Spleen (tissue), 11 donors: ENCODE measurements around the gene PTPRN2. TPM values are rescaled to one million over a fixed set of nuclear protein-coding genes. Genes with fewer than 3 reads are reported as not detected.

ENCODE experiments used
- DNase-seq: peaks from one replicate; pipeline ENCODE4 v3.0.0-alpha.2; 2020
- H3K27ac ChIP-seq, 8 donors: fragments of 200-600 bp; sonication (generic) in 7 of 8; 1 replicate in 4 of 8; 2 replicates in 4 of 8; pipeline versions ENCODE4 v1.5.0 to v1.8.0; 2016 to 2021; ENCODE audit warnings: inconsistent platforms in 4 of 8, mild to moderate bottlenecking in 4 of 8, moderate library complexity in 1 of 8
- H3K27me3 ChIP-seq, 7 donors: fragments of 200-600 bp; sonication (generic) in 6 of 7; replicated peaks in 1 of 7; 1 replicate in 4 of 7; 2 replicates in 3 of 7; pipeline versions ENCODE4 v1.5.0 to v1.8.0; 2016 to 2021; ENCODE audit warnings: inconsistent platforms in 3 of 7, mild to moderate bottlenecking in 1 of 7
- H3K36me3 ChIP-seq, 6 donors: fragments of 200-600 bp; sonication (generic) in 5 of 6; 1 replicate in 4 of 6; 2 replicates in 2 of 6; pipeline versions ENCODE4 v1.5.0 to v1.8.0; 2016 to 2021; ENCODE audit warnings: inconsistent platforms in 2 of 6
- H3K4me1 ChIP-seq, 6 donors: fragments of 200-600 bp; sonication (generic) in 5 of 6; 1 replicate in 3 of 6; 2 replicates in 3 of 6; pipeline versions ENCODE4 v1.5.0 to v1.8.0; 2016 to 2021; ENCODE audit warnings: inconsistent platforms in 3 of 6
- H3K4me3 ChIP-seq, 8 donors: fragments of 200-600 bp; sonication (generic) in 7 of 8; 1 replicate in 4 of 8; 2 replicates in 4 of 8; pipeline versions ENCODE4 v1.5.0 to v1.8.0; 2016 to 2021; ENCODE audit warnings: inconsistent platforms in 4 of 8, mild to moderate bottlenecking in 4 of 8, moderate library complexity in 2 of 8
- H3K9me3 ChIP-seq, 8 donors: fragments of 200-600 bp; sonication (generic) in 7 of 8; 1 replicate in 4 of 8; 2 replicates in 4 of 8; pipeline versions ENCODE4 v1.5.0 to v1.8.0; 2016 to 2021; ENCODE audit warnings: inconsistent platforms in 4 of 8
- POLR2A ChIP-seq, 3 donors: fragments of 450-650 bp; IDR thresholded peaks; one replicate each; pipeline ENCODE4 v1.5.1; 2017; ENCODE audit warnings: antibody characterized with exemption in 3 of 3, mild to moderate bottlenecking in 1 of 3
- POLR2AphosphoS5 ChIP-seq, 3 donors: sonication (generic); formaldehyde crosslinking; IDR thresholded peaks; one replicate each; pipeline ENCODE4 v1.5.1; 2017; ENCODE audit warnings: antibody characterized with exemption in 3 of 3
- WGBS, 5 donors: extraction: QIAGEN DNeasy Blood & Tissue Kit in 3 of 5; methylation state at CpG; one replicate each; pipeline versions ENCODE4 v1.1.5 to v1.1.7; 2013 to 2018; 5-methylcytosine and 5-hydroxymethylcytosine counted together
- intact Hi-C: fragments of 100-400 bp; cut with DNase I; formaldehyde crosslinking; loops from one replicate; pipeline ENCODE4 v1.15.0; 2023; ENCODE audit warnings: low total_unique reads
- polyA plus RNA-seq, 3 donors: library from polyadenylated mRNA; stranded (reverse); fragments of 200-250 nt; gene quantifications; one replicate each; pipeline ENCODE4 v1.2.1, GENCODE V29; 2013
- total RNA-seq, 7 donors: library from RNA; depleted of rRNA in 3 of 7; stranded (reverse); fragments of >200 nt in 3 of 7; fragmentation: NEBNext Ultra II Directional in 4 of 7; extraction: Animal tissue kit (Norgen Biotek cat#: 25700) in 4 of 7; gene quantifications; one replicate each; pipeline versions ENCODE4 v1.1.0 to v1.2.1, GENCODE V29; 2016 to 2021
- TF ChIP-seq, protein P1 (sequence below), 11 experiments: fragments of 200-600 bp in 7 of 11; fragments of 450-650 bp in 4 of 11; sonication (generic) in 4 of 11; IDR thresholded peaks in 8 of 11; conservative IDR thresholded peaks in 3 of 11; 1 replicate in 7 of 11; 2 replicates in 4 of 11; pipeline versions ENCODE4 v1.4.0 to v1.8.0; 2016 to 2021; ENCODE audit warnings: antibody characterized with exemption in 11 of 11, inconsistent platforms in 4 of 11, mild to moderate bottlenecking in 1 of 11
- donor health status: healthy with polysubstance abuse.
- donor health status: DM: no; HTN: no; CAD: no; lungs with moderate emphysema.
- donor health status: DM: no; HTN: no; CAD: no.
- donor health status: Bipolar disorder and iron deficiency.
- donor health status: healthy.
- donor health status: DM: no; HTN: no; CAD: no.
- donor health status: DM: yes; HTN: yes; CAD: no.

PTPRN2 gene
- total and polyA plus RNA-seq, 10 donors, result 7.0 to 22.8 (median 16.8) TPM

DNA sequence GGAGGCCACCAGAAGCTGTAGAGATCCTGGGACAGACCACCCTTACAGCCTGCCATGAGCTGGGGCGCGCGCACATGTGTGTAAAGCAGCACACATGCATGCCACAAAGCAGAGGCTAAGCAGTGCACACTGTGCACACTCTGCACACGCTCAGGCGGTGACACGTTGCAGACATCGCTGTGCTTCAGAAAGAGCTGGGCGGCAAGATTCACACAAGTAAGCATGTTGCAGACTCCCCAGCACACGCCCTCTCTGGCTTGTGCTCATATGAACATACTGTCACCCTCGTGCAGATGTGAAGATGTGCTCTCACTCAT, 772.0 kb downstream of the PTPRN2 start:
- no peaks in the 10 kb centered on the region for H3K4me1 ChIP-seq
- WGBS, 5 donors, result 86 to 93% (median 89%) methylated on average over 8 to 10 of the region's 10 CpGs
- H3K27me3 ChIP-seq, result peaks cover 0 to 25% (median 0%) of the 10 kb centered on the region in 7 donors
- no peaks in the 10 kb centered on the region for H3K9me3 ChIP-seq
- H3K27ac ChIP-seq, result no peak overlapping the region
- H3K36me3 ChIP-seq, result no peaks in the 10 kb centered on the region
- H3K4me3 ChIP-seq, result no peak overlapping the region
- DNase-seq, result peak; percentile 67
- TF ChIP-seq, protein P1, sequence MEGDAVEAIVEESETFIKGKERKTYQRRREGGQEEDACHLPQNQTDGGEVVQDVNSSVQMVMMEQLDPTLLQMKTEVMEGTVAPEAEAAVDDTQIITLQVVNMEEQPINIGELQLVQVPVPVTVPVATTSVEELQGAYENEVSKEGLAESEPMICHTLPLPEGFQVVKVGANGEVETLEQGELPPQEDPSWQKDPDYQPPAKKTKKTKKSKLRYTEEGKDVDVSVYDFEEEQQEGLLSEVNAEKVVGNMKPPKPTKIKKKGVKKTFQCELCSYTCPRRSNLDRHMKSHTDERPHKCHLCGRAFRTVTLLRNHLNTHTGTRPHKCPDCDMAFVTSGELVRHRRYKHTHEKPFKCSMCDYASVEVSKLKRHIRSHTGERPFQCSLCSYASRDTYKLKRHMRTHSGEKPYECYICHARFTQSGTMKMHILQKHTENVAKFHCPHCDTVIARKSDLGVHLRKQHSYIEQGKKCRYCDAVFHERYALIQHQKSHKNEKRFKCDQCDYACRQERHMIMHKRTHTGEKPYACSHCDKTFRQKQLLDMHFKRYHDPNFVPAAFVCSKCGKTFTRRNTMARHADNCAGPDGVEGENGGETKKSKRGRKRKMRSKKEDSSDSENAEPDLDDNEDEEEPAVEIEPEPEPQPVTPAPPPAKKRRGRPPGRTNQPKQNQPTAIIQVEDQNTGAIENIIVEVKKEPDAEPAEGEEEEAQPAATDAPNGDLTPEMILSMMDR (IDR thresholded peaks at IDR 0.05 in 8 of 11, conservative IDR thresholded peaks at IDR 0.05 in 3 of 11), result no peak
- TF ChIP-seq POLR2A (IDR thresholded peaks at IDR 0.05), result no peak
- TF ChIP-seq POLR2AphosphoS5 (IDR thresholded peaks at IDR 0.05), result no peak
- intact Hi-C loops, result no loop called here

DNA sequence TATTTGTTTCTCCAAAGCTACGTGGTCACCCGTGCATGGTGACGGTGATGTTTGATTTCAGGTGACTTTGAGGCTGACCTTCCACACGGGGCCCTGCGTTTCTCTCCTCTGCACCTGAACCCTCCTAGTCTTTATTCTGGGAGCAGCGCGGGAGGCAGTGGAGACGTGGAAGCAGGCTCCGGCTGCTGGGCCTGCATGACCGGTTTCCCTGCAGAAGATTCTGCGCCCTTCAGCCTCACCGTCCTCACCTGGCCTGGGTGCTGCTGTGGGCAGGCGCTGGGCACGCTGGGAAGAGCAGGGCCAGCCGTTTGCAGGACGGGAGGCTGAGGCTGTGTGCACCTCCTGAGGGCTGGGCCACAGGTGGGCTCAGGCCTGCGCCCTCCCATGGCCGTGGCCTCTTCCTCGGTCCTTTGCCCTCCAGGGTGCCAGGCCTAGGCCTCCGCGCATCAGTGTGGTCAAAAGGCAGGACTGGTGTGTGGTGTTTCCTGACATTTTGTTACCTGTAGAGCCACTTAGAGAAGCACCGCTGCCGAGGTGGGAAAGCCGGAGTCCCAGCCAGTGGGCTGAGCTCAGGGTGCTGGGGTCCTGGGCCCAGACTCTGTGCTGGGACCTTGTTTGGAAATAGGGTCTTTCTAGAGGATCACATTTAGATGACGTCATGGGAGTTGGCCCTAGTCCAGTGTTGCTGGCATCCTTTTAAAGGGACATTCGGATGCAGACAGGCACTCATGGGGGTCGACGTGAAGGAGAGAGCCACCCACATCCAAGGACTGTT, 772.5 kb downstream of the PTPRN2 start:
- peak; percentile 65 for DNase-seq
- 83 to 91% (median 86%) methylated on average over 21 to 28 of the region's 28 CpGs for WGBS, 5 donors
- intact Hi-C loops, result no loop called here

DNA sequence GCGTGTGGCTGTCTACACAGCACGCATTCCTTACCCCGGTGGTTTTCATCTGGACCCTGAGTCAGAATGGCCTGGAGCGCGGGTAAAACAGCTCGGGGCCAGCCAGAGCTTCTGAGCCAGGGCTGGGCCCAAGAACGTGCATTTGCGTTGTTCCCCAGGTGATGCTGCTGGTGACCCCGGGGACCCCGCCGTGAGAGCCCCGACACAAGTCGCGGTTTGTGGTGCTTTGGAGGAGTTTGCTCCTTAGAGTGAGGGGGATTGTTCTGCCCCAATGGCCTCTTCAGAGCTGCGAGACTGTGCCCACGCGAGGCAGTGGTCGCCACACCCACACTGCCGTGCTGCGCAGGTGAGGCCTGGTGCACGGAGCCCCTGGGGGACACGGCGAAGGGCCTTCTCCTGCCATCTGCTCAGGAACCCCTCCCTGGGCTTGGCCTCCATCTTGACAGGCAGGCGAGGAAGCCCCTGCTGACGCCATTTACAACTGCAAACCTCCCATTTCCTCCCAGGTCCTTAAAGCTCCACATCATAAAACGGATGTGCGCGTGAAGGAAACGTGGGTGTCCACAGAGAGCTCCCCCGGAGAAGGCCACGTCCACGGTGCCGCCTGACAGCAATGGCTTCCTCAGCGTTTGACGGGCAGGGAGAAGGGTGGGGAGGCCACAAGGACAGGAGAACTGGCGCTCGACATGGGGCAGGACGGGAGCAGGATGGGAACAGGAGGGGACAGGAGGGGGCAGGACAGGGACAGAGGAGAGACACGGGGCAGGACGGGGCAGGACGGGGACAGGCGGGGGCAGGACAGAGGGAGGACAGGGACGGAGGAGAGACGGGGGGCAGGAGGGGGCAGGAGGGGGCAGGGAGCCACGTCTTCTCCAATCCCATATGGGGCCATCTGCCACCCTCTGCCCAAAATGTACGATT, 773.6 kb downstream of the PTPRN2 start:
- Histone ChIP-seq H3K4me1 (no peaks in the 10 kb centered on the region), H3K27me3 (peaks cover 0 to 17% (median 0%) of the 10 kb centered on the region in 7 donors), H3K27ac (no peak overlapping the region), H3K36me3 (no peaks in the 10 kb centered on the region), H3K4me3 (no peak overlapping the region), H3K9me3 (peaks cover 0 to 10% (median 0%) of the 10 kb centered on the region in 8 donors)
- TF ChIP-seq, protein P1 (IDR thresholded peaks at IDR 0.05 in 8 of 11, conservative IDR thresholded peaks at IDR 0.05 in 3 of 11), result no peak
- no peak for TF ChIP-seq POLR2A (IDR thresholded peaks at IDR 0.05)
- peak; percentile 68 for DNase-seq
- intact Hi-C loops, result no loop called here
- 85 to 90% (median 88%) methylated on average over 36 to 46 of the region's 46 CpGs for WGBS, 5 donors

More for the DNA sequence above, 772.5 kb downstream of the PTPRN2 start:
- Histone ChIP-seq H3K27me3 (peaks cover 0 to 25% (median 0%) of the 10 kb centered on the region in 7 donors), H3K4me1 (no peaks in the 10 kb centered on the region), H3K27ac (no peak overlapping the region), H3K9me3 (no peaks in the 10 kb centered on the region), H3K36me3 (no peaks in the 10 kb centered on the region), H3K4me3 (no peak overlapping the region)
- TF ChIP-seq, protein P1 (IDR thresholded peaks at IDR 0.05 in 8 of 11, conservative IDR thresholded peaks at IDR 0.05 in 3 of 11), result no peak
- no peak for TF ChIP-seq POLR2AphosphoS5 (IDR thresholded peaks at IDR 0.05)
- TF ChIP-seq POLR2A (IDR thresholded peaks at IDR 0.05), result no peak

DNA sequence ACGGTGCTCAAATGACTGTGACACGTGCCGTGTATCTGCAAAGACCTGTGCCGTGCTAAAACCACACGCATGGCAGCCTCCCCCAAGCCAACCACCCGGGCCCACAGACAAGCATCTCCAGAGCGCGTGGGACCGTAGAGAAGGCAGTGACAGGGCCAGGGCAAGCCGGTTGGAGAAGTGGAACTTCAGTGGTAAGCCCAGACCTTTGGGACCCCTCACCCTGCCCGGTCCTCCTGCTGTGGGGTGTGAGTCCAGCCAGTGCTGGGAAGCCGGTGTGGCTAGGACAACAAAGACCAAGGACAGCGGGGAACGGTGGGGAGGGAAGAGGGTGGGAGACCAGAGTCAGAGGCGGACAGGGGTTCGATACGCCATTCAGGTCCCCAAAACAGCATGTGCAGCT, 774.6 kb downstream of the PTPRN2 start:
- TF ChIP-seq, protein P1 (IDR thresholded peaks at IDR 0.05 in 8 of 11, conservative IDR thresholded peaks at IDR 0.05 in 3 of 11), result no peak
- no peak for TF ChIP-seq POLR2A (IDR thresholded peaks at IDR 0.05)
- no peak for TF ChIP-seq POLR2AphosphoS5 (IDR thresholded peaks at IDR 0.05)
- H3K27ac ChIP-seq, result no peak overlapping the region
- H3K4me1 ChIP-seq, result no peaks in the 10 kb centered on the region
- peaks cover 0 to 8% (median 0%) of the 10 kb centered on the region in 7 donors for H3K27me3 ChIP-seq
- H3K4me3 ChIP-seq, result no peak overlapping the region
- 91 to 94% (median 93%) methylated on average over 17 of the region's 17 CpGs for WGBS, 5 donors
- H3K9me3 ChIP-seq, result peaks cover 0 to 18% (median 5%) of the 10 kb centered on the region in 8 donors
- no peaks in the 10 kb centered on the region for H3K36me3 ChIP-seq
- intact Hi-C loops, result no loop called here
- peak; percentile 60 for DNase-seq
